ENCODE measurements around the gene MTARC2. TPM values are rescaled to one million over a fixed set of nuclear protein-coding genes. Genes with fewer than 3 reads are reported as not detected.

Gene MTARC2
- total and polyA plus RNA-seq, 10 of the 15 experiments (the other 5 are each of a cell fraction or from before 2014, with no cell fraction given) = 1.9 to 5.5 (median 3.3) TPM

- TF ChIP-seq ZNF687 (IDR thresholded peaks at IDR 0.05) = no peak
These were observed 814 bp downstream of the MTARC2 start (continued) for GRCh38 chr1:220748936-220749335.

- no peak overlapping the region for H3K27ac ChIP-seq (ENCODE audit: control insufficient read depth, insufficient read depth)
- BruUV-seq (replicated peaks) = TSS peak; percentile 46
- ChIA-PET RAD21 (ENCODE audit: unreplicated experiment) (no interaction called here), CTCF (interaction anchor here (1.4 to 2.7 kb wide), 2 partner anchors 12 to 25 kb away, joined by 4 to 8 read pairs; no protein-coding TSS in a partner anchor), POLR2A (interaction anchor here (1.0 kb wide), 1 partner anchor 48 kb away, joined by 3 read pairs; no protein-coding TSS in a partner anchor), SMC1A (ENCODE audit: uncharacterized antibody, unreplicated experiment) (interaction anchor here (1.0 to 1.2 kb wide), 3 partner anchors 9 to 21 kb away, joined by 3 to 4 read pairs (median 4); no protein-coding TSS in a partner anchor)
- H3K79me2 ChIP-seq (ENCODE audit: control insufficient read depth, insufficient read depth, low read length) = no peaks in the 10 kb centered on the region
- H2AFZ ChIP-seq (ENCODE audit: control insufficient read depth, low read depth, low read length) = no peak overlapping the region
- H3K4me2 ChIP-seq (ENCODE audit: control insufficient read depth, insufficient read depth) = no peak overlapping the region
- no peaks in the 10 kb centered on the region for H3K9me3 ChIP-seq (replicated peaks; ENCODE audit: control insufficient read depth, insufficient read depth, low read length)
- H3K4me3 ChIP-seq = no peak overlapping the region
- no peak overlapping the region for H3K9ac ChIP-seq (ENCODE audit: control insufficient read depth, insufficient read depth, low read length)
- H3K4me1 ChIP-seq (ENCODE audit: control insufficient read depth, insufficient read depth, low read length) = no peaks in the 10 kb centered on the region
- H3K27me3 ChIP-seq (replicated peaks in 1 of 2; ENCODE audit: control insufficient read depth in 2 of 2, insufficient read depth in 2 of 2, low read length in 1 of 2) = peaks cover 2 to 10% of the 10 kb centered on the region in 2 experiments; a peak in 2 of 4 replicates
- no peak for FAIRE-seq
- no peak for ATAC-seq
- H4K20me1 ChIP-seq (ENCODE audit: control insufficient read depth, insufficient read depth) = no peaks in the 10 kb centered on the region
- H3K36me3 ChIP-seq (ENCODE audit: control insufficient read depth in 2 of 2, insufficient read depth in 2 of 2, low read length in 1 of 2) = no peaks in the 10 kb centered on the region
- TF ChIP-seq IKZF2 (IDR thresholded peaks at IDR 0.05) (no peak), MEF2B (IDR thresholded peaks at IDR 0.05; ENCODE audit: partially characterized antibody, poor library complexity, severe bottlenecking) (no peak), ETV6 (conservative IDR thresholded peaks at IDR 0.05 in 1 of 2, IDR thresholded peaks at IDR 0.05 in 1 of 2; ENCODE audit: borderline replicate concordance in 1 of 2, low read depth in 1 of 2) (no peak)
- DNase-seq (ENCODE audit: low read depth, low spot score) = no peak
- in situ Hi-C loops (cut with MboI) = no loop called here
- 0% methylated on average over 6 of the region's 6 CpGs for WGBS (ENCODE audit: insufficient coverage, insufficient replicate concordance, low lambda C conversion rate, missing lambda C conversion rate)
- intact Hi-C loops (cut with micrococcal nuclease; ENCODE audit: unreplicated experiment) = no loop called here
These were observed 2.0 kb downstream of the MTARC2 start for GRCh38 chr1:220750131-220750515.

All from GM12878 (cell line).